ENCODE data around the gene KDM4B.
"Not testable (repeated sequence)": the region's sequence is repeated elsewhere in the genome, so short reads cannot be mapped to it uniquely, and the experiment has no call there.

Gene KDM4B

DNA sequence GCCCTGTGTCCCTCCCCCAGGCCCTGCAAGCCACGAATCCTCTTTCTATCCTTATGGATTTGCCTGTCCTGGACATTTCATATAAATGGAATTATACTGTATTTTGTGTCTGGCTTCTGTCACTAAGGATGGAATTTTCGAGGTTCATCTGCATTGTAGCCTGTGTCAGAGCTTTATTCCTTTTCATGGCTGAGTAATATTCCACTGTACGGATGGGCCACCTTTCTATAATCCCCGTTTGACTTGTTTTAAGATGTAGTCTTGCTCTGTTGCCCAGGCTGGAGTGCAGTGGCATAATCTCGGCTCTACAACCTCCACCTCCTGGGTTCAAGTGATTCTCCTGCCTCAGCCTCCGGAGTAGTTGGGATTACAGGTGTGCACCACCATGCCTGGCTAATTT, 3.9 kb upstream of the KDM4B start:
- no peak for DNase-seq
- in situ Hi-C loops (cut with MboI; ENCODE audit: low pct_unique_long_range_greater_than_20kb, low sequenced_read_pairs): no loop called here

DNA sequence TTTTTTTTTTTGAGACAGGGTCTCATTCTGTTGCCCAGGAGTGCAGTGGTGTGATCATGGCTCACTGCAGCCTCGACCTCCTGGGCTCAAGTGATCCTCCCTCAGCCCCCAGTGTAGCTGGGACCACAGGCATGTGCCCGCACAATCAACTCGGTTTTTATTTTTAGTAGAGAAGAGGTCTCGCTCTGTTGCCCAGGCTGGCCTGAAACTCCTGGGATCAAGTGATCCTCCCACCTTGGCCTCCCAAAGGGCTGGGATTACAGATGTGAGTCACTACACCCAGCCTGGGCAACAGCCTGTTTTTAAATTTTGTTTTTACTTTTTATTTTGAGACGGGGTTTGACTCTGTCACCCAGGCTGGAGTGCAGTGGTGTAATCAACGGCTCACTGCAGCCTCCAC, 2.3 kb upstream of the KDM4B start:
- no peak for DNase-seq
- in situ Hi-C loops (cut with MboI; ENCODE audit: low pct_unique_long_range_greater_than_20kb, low sequenced_read_pairs): no loop called here

DNA sequence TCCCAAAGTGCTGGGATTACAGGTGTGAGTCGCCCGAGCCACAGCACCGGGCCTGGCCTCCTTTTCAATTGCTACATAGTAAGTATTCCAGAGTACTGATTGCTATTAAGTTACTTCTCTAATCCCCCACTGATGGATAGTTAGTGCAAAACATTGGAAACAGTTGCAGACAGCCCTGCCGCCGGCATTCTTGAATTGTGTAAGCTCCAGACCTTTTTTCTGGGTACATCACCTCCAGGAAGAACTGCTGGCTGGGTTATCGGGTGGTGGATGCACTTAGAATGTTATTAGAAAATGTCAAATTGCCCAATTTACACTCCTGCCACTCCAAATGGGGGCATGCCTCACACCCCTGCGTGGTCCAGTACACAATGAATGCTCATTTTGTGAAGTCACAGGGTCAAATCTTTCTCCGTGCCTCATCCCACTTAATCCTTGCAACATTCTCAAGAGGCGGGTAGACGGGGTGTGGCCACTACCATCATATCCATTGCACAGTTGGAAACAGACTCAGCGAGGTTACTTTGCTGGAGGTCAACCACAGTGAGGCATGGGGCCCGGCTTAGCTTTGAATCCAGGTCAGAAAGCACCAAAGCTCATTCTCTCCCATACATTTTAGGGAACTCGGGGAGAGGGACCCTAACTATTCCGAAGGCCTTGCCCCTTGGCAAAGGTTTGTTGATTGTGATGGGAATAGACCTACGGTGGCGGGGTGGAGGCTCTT, 1.0 kb upstream of the KDM4B start:
- DNase-seq: no peak
- in situ Hi-C loops (cut with MboI; ENCODE audit: low pct_unique_long_range_greater_than_20kb, low sequenced_read_pairs): no loop called here

DNA sequence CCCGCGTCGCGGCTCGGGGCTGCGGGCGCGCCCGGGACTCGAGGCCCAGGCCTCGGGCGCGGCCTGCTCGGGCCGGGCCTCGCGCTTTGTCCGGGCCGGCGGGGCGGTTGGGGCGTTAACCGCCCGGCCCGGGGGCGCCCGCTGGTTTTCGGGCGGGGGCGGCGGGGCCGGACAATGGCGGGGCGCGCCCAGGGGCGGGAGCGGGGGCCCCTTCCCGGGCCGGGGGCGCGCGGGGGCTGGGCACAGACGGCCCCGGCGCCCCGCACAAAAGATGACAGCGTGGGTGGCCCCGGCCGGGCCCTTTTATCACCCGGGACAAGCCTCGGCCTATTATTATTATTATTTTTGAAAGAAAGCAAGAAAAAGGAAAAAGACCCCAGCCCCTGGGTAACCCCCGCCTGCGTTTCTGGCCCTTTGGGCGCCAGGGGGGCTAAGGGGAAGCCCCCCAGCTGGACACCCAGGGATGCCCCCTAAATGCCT, 419 bp downstream of the KDM4B start:
- in situ Hi-C loops (cut with MboI; ENCODE audit: low pct_unique_long_range_greater_than_20kb, low sequenced_read_pairs): no loop called here
- no peak for DNase-seq

DNA sequence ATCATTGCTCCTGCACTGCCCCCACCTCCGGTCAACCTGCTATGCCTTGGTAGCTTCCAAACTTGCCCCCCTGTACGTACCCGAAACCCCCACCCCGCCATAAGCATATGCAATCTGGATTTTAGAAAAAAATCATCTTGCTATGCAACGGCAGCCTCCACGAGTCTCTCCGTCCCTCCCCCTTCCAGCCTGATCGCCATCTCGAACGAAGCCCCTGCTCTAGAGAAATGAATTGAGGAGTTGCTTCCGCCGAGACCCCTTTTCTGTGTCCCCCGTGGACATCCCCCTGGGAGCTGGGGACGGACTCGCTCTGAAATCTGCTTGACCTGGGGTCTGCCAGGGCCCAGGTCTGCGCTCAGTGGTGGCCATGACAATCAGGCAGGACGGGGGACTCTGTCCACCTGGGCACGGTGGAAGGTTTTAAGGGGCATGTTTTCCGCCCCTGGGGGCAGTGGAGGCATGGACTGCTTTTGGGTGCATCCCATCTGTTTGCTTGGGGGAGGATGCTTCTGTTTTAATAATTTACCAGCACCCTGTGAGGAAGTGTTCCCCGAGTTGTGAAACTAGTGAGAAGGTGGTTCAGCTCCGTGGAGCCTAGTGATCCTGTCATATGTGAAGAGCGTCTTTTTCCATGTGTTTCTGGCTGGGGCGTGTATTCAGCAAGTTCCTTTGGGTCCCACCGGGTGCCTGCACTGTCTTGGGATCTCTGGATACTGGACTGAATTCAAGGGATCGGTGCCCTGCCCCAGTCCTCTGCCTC, 1.0 kb downstream of the KDM4B start:
- peak; percentile 37 for DNase-seq
- in situ Hi-C loops (cut with MboI; ENCODE audit: low pct_unique_long_range_greater_than_20kb, low sequenced_read_pairs): no loop called here

DNA sequence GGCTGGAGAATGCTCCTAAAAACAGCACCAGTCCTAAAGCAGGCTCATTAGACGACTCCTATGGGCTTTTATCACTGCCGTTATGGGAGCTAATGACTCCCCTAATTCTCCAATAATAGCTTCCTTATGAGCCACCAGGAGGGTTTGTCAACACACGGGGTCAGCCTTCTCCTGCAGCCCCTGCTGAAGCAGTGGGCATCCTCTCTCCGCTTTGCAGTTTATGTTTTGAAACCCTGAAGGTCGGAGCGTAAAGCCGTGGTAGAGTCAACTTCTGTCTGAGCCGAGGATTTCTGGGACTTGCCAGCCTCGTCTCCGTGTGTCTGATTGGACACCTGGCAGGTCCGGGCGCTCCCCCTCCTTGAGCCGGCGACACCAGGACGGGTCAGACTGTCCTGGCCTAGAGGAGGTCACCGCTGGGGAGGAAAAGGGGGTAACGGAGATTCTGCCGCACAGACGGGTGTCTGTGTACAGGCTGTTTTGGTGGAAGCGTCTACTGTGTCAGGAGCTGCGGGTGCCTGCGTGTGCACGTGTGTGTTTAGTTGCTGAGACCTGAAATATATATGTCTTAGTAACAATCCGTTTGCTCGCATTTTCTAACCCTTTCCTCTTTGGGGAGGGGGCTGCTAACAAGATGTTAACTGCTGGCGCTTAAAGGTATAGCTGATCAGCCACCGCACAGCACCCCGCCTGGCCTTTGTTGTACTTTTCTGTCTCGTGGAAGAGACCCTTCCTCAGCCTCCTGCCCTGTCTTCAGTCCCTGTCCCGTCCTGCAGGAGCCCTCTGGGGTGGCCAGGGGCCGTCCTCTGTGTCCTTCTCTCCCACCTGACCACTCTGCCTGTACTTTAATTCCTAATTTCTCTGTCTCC, 1.9 kb downstream of the KDM4B start:
- in situ Hi-C loops (cut with MboI; ENCODE audit: low pct_unique_long_range_greater_than_20kb, low sequenced_read_pairs): no loop called here
- peak; percentile 39 for DNase-seq

DNA sequence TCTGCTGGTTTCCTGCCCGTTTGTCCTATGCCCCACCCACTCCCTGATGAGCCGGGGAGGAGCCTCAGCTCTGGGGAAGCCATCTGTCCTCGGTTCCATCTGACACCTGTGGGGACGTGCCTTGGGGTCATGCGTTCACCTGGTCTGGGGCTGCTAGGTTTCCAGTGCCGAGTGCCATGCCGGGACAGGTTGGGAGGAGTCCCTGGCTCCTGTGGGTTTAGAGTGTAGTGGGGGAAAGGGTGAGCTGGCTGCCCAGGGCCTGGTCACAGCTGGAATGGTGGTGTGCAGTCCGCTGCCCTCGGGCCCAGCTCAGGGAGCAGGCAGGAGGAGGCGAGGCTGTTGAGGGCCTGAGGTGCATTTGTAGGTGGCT, 2.5 kb downstream of the KDM4B start:
- in situ Hi-C loops (cut with MboI; ENCODE audit: low pct_unique_long_range_greater_than_20kb, low sequenced_read_pairs): no loop called here
- DNase-seq: peak; percentile 53

DNA sequence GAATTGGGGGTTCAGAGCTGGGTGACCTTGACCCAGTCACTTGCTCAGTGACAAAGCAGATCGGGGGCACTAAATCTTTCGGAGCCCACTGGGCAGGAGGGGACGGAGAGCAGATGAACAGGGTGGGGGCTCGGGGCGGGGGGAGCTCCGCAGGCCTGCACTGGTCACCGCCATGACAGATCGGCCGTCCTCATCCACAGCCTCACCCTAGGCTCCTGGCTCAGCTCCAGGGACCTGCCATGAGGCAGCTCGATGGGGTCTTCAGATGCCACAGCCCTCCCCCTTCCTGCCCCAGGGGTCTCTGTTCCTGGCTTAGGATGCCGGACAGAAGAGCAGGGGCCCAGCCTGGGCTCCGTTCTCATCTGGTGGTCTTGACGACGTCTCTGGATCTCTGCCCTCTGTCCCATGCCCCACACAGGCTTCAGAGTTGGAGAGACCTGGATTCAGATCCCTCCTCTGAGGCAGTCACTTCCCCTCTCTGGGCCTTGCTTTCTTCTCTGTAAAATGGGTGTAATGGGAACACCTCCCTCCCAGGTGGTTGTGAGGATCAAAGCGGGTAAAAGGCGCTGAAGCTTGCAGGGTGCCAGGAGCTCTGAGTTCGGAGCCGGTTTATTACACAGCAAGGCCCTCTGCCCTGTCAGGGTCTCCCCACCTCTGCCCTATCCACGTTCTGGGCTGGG, 3.0 kb downstream of the KDM4B start:
- DNase-seq: no peak
- in situ Hi-C loops (cut with MboI; ENCODE audit: low pct_unique_long_range_greater_than_20kb, low sequenced_read_pairs): no loop called here

DNA sequence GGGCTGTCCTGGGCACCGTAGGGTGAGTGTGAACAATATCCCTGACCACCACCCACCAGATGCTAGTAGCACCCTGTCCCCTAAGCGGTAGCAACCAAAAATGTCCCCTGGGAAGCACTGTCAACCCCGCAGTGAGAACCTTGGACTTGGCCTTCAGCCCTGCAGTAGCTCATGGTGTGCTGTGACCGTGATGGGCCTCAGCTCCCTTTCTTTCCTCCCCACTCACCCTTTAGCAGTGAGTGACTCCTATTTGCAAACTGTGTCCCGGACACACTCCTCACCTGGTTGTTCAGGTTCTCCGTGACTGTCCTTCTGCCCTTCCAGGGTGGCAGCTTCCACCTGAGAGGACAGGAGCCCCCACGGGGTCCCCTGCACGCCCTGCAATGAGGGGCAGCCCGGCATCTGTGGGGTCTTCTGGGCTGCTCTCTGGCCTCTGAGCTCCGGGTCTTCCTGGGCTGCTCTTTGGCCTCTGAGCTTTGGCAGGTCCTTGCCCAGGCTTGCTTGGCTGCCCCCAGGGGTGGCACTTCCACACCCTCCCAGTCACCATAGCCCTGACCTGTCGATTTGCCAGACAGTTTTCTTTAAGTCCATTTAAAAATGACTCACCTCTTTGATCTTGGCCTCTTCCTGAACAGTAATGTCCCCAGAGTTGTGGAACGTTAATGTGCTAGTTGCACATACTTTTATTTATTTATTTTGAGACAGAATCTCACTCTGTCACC, 3.8 kb downstream of the KDM4B start:
- in situ Hi-C loops (cut with MboI; ENCODE audit: low pct_unique_long_range_greater_than_20kb, low sequenced_read_pairs): no loop called here
- DNase-seq: no peak

DNA sequence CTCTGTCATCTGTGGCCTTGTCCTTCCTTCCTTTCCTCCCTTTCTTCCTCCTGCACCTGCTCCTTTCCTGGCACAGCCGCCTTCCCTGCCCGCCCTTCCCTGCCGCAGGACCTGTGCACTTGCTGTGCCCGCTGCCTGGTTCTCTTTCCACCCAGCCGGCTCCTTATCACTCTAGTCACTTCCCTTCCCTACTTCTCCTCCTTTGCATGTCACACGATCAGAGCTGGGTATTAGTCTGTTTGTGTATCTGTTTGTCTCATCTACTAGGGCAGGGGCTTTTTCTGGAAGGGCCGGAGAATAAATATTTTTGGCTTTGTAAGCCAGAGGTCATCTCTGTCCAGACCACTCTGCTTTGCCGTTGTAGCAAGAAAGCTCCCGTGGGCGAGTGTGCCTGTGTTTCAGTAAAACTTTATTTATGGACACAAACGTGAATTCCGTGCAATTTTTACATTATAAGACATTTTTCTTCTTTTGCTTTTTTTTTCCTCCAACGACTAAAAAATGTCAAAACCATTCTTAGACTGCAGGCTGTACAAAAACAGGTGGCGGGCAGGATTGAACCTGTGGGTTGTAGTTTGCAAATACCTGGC, 6.1 kb downstream of the KDM4B start:
- peak; percentile 34 for DNase-seq
- in situ Hi-C loops (cut with MboI; ENCODE audit: low pct_unique_long_range_greater_than_20kb, low sequenced_read_pairs): no loop called here

DNA sequence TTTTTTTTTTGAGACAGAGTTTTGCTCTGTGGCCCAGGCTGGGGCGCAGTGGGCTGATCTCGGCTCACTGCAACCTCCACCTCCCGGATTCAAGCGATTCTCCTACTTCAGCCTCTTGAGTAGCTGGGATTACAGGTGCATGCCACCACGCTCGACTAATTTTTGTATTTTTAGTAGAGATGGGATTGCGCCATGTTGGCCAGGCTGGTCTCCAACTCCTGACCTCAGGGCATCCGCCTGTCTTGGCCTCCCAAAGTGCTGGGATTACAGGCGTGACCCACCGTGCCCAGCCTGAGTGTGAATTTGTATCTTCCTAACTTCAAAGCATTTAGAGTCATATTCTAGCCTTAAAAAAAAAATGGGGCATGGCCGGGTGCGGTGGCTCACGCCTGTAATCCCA, 6.7 kb downstream of the KDM4B start:
- in situ Hi-C loops (cut with MboI; ENCODE audit: low pct_unique_long_range_greater_than_20kb, low sequenced_read_pairs); DNase-seq: not testable (repeated sequence)

DNA sequence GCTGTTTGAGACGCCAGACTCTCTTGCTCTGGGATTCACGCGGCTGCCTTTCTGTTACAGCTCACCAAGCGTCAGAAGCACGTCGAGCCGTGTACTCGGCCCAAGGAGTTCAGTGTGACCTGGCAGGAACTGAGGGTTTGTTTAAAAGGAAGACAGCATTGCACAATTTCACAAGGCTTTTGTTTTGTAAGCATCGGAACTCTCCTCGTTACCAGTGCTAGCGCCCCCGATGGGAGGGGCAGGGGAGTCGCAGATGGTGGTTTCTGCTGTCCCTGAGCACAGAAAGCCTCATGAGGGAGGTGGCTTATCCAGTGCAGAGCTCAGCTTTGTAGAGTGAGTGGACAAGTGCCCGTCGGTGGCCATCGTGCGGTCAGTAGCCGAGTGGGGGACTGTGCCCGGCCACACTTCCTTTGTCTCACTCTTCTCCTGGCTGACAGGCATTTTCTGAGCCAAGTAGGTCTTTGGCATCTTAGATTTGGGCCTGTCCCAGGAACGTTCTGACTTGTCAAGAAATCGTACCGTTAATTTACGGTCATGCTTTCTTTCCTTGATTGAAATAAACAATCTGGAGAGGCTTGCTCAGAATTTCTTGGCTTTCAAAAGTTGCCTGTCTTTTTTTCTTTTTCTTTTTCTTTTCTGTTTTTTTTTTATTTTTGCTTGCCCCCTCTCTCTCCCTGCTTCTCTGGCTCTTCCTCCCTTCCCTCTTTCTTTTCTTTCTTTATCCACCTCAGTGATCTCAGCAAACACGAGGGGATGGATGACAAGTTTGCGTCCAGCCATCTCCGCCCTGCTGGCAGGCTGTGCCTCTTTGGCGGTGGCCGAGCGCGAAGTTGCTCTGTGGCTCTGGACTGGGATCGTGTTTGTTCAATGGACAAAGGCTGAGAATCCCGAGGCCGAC, 7.7 kb downstream of the KDM4B start:
- in situ Hi-C loops (cut with MboI; ENCODE audit: low pct_unique_long_range_greater_than_20kb, low sequenced_read_pairs): no loop called here
- peak; percentile 96 for DNase-seq

DNA sequence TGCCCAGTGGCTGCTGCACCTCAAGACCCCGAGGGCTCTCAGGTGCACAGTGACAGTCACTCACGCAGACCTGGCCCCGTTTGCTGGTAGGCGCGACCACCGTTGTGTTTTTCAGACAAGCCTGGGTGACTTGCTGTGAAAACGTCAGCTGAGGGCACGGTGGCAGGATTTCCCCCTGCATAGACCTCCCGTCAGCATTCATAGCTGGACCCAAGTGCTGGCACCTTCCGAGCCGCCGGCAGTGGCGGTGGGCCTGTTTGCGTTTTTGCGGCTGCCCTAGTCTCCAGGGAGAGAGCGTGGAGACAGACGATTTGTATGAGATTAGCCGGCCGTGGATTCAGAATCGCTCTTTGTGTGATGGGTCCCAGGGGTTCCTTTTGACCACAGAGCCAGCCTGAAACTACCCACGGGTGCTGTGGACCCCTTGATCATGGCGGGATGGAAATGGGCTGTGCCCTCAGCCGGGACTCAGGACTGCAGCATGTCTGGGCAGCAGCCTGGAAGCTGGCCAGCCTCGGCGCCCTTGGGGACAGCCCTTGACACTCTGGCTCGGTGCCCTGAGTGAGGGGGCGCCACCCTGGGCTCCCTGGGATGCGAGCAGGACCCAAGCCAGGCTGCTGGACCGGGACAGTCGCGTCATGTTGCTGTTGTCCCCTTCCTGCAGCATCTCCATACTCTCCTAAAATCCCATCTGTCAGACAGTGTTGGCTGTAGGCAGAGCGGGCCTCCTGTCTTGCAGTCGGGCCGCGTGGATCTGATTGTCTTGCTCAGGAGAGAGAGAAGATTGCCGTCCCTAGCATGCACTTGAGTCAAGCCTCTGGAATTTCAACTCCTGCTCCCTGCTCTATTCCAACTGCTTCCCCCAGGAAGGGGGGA, 8.6 kb downstream of the KDM4B start:
- DNase-seq: no peak
- in situ Hi-C loops (cut with MboI; ENCODE audit: low pct_unique_long_range_greater_than_20kb, low sequenced_read_pairs): no loop called here

DNA sequence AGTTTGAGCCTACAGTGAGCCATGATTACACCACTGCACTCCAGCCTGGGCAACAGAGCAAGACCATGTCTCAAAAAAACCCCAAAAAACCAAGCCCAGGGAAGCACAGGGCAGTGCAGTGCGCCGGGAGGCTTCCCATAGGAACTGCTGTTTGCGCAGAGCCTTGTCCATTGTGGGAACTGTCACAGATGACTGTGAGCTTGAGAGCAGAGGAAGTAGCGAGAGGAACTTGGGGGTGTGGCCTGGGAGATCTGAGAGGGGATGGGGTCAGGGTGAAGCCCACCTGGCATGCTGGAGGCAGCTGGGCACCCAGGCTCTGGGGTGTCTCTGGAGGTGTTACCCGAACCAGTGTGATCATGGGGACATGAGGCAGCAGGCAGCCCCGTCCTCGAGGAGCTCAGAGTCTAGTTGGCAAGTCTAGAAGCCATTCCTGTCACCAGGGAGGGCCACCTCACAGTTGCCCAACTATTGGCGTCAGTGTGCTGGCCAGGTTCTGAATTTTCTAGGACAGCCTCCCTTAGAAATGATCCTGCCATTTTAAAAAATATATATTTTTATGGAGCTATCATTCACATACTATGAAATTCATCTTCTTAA, 10.4 kb downstream of the KDM4B start:
- in situ Hi-C loops (cut with MboI; ENCODE audit: low pct_unique_long_range_greater_than_20kb, low sequenced_read_pairs): no loop called here
- no peak for DNase-seq

DNA sequence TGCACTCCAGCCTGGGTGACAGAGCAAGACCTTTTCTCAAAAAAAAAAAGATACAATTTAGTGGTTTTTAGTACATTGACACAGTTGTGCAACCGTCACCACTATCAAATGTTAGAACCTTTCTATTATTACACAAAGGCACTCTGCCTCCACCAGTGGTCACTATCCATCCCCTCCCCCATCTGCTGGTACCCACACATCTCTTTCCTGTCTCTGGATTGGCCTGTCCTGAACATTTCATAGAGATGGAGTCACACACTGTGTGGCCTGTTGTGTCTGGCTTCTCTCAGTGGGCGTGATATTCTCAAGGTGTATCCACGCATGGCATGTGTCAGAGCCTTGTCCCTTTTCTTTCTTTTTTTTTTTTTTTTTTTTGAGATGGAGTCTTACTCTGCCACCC, 11.2 kb downstream of the KDM4B start:
- DNase-seq: no peak
- in situ Hi-C loops (cut with MboI; ENCODE audit: low pct_unique_long_range_greater_than_20kb, low sequenced_read_pairs): no loop called here
